GM21576 (cell line): ENCODE measurements around the gene SUN1.
"Not testable (repeated sequence)": the region's sequence is repeated elsewhere in the genome, so short reads cannot be mapped to it uniquely, and the experiment has no call there.

Experiments
- ATAC-seq: cut with Tn5 transposase; IDR thresholded peaks from one replicate; pipeline ENCODE4 v1.9.1; 2021; ENCODE audit warnings: mild to moderate bottlenecking, moderate library complexity; ENCODE audit not compliant: unreplicated experiment

The SUN1 gene

DNA sequence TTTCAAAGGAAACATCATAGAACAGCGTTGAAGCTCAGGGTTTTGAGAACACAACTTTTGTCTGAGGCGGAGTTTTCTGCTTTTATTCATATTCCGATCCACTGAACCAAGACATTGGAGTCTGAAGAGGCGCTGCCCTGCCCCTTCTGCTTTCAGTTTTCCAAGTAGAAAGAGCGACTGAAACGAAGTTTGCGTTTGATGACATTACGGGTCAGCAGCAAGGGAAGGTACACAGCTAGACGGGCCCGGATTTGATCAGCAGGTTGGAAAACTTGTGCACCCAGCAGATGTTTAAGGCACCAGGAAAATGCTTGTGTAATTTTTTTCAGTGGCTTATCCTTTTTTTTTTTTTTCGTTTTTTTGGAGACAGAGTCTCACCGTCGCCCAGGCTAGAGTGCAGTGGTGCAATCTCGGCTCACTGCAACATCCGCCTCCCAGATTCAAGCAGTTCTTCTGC is 720 bp downstream of the SUN1 start:
- no peak for ATAC-seq

DNA sequence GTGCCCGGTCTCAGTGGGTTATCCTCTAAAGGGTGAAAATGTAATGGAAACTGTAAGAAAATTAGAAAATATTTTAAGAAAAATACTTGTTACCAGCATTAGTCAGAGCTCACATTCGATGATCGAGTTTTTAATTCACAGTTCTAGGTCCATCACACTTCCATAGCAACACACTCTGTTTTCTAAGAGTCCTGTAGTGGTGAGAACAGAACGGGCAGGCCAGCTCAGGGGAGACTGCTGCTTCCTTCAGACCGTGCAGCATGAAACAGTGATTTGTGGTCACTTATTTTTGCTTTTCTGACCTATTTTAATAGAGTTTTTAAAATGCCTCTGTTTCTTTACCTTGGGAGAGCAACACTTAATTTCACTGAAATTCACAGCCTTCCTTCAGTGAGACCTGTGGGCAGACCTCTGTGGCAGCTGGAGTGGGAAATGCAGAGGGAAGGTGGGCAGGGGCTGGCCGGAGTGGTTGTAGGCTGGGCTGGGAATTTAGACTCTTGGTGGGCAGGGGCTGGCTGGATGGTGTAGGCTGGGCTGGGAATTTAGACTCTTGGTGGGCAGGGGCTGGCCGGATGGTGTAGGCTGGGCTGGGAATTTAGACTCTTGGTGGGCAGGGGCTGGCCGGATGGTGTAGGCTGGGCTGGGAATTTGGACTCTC is 1.5 kb downstream of the SUN1 start:
- ATAC-seq: no peak

DNA sequence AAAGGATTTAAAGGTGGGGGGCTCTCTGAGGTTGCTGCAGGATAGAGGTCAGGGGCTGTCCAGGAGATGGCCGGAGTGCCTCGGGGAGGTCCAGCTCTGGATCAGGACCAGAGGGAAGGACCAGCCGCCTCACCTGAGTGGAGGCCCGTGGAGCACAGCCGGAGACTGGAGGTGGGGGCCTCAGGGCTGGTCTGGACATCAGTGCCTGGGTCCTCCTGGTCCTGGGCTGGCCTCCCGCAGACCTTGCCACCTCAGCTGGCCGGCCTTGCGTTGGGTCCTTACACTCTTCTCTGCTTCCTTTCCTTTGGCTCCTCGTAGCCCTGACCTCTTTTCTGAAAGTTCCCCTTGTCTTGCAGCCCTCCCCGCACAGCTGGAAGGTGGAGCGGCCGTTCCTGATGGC is 2.0 kb downstream of the SUN1 start:
- no peak for ATAC-seq

DNA sequence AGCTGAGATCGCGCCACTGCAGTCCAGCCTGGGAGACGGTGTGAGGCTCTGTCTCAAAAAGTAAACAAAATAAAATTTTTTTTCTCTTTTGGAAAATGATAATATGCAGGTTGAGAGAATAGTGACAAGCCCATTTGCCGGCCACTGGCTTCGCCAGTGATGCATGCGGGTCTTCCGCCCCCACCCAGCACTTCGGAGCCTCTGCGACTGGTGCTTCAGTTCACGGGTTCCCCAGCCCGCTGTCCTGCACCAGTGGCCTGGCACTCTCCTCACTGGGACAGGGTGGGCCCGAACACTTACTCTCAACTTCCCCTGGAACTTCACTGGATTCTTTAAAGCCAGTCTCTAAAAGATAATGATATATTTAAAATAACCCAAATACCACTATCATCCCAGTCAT is 2.7 kb downstream of the SUN1 start:
- ATAC-seq: no peak

DNA sequence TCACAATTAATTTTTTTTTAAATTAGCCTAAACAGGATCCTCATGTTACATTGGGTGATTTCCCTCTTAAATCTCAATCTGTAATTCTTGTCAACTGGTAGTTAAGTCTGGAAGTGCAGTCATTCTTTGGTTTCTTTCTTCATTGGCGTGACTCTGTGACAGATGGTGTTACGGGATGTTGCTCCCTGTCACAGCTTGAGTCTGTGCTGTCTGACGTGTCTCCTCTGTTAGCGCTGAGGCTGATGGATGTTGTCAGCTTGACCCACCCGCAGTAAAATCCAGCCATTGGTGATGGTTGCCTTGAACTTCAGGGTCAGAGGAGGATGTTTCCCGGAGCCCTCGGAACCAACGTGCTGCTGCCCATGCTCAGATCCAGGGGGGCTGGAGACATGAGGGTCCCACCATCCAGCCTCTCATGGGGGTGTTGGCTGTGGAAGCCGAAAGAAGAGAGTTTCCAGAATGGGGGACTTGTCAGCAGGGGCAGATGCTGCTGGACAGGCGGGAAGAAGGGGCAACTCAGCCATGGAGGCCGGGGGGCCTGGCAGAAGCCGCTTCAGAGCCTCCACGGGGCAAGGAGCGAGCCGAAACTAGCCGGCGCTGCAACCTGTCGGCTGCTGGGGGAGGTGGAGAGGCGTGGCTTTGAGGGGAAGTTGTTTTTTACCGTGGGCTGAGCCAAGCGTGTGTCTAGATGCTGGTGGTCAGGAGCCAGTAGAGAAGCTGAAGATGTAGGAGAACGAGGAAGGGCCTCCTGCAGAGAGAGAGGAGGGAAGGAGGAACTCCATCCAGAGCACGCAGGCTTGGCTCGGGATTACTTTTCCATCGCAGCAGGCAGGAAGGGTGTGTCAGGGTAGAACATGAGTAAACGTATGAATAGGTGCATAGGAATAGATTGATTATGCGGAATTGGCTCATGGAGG is 3.5 kb downstream of the SUN1 start:
- no peak for ATAC-seq

DNA sequence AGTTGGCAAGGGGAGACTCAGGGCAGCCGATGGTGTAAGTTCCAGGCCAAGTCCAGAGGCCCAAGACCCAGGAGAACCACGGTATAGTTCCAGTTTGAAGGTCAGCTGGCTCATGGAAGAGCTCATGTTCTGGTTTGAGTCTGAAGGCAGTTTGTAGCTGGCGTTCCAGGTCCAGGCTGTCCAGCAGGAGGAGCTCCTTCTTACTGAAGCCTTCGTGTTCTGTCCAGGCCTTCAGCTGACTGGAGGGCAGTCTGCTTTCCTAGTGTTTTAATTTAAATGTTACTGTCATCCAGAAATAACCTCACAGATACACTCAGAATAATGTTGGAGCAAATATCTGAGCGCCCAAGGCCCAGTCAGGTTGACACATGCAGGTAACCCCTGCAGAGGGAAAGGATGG is 4.2 kb downstream of the SUN1 start:
- ATAC-seq: no peak

DNA sequence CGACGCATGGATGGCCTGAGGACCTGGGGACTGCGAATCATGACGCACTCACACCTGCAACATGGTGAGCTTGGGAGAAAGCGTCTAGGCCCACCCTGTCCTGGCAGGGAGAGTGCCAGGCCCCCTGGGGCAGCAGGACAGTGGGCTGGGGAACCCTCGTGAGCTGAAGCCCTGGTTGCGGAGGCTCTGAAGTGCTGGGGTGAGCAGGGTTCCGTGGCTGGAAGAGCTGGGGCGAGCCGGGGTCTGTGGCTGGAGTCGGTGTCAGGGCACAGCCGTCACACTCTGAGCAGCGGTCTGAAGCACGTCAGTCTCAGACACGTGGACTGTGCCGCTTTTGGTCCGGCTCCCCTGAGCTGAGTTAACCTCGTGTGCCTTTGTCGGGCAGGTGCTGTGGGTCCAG is 4.7 kb downstream of the SUN1 start:
- ATAC-seq: no peak

DNA sequence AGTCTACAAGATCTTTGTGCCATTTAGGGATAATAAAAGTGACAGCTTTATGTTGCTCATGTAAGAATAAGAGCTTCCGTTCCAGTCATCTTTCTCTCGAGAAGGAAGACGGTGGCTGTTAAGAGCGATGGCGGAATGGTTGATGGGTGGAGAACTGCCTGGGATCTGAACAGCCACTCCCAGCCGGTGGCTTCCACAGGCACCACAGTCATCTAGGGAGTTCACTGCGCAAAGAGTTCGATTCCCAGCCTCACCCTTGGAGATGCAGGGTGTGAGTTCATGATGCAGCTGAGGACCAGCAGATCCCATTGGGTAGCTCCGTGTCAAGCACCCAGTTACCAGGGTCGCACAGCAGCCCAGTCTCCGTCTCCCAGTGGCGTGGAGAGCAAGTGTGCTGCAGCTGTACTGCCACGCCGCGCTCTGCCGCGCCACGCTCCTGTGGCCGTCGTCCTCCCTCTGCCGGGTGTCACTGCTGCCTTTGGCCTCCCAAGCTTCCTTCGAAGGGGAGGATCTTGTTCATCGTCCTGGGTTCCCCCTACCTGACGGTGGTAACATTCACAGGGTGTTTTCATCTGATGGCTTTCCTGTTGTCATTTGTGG is 7.8 kb downstream of the SUN1 start:
- no peak for ATAC-seq

DNA sequence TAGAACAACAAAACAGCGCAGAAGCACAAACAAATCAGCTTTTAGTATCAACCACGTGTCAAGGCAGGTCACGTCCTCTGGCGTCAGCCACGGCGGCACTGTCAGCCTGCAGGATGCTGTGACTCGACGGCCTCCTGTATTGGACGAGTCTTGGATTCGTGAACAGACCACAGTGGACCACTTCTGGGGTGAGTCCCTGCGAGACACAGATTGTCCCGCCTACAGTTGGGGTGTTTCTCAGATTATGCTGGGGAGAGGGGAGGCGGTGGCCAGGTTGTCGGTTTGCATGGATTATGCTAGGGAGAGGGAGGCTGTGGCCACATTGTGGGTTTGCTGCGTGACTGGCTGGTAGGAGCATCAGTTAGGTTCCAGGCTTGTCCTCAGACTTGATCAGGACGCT is 9.7 kb downstream of the SUN1 start:
- ATAC-seq: no peak

DNA sequence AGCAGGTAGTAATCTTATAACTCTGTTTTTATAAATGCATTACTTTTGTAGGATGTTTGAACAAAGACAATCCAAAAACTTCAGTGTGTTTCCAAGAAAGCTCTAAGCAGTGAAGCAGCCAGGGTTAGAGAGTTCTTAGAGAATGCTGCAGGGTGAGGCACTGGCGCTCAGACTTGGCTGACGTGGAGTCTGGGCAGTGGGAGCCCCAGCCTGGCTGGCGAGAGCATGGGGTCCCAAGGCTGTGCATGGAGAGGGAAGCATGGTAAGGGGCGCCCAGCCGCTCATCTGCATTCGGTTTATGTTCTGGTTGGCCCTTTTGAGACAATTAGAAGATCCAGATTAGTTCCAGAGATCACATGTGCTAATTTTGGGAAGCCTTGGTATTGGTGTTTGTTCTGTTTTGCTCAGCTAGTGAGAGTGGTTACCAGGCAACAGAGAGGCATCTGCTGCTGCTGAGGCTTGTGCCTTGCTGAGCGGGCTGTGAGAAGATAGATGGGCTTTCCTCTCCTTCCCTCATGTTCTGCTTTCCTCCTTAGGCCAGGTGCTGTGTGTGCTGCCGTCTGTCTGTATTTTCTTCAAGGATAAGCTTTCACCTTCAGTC is 10.3 kb downstream of the SUN1 start:
- no peak for ATAC-seq

DNA sequence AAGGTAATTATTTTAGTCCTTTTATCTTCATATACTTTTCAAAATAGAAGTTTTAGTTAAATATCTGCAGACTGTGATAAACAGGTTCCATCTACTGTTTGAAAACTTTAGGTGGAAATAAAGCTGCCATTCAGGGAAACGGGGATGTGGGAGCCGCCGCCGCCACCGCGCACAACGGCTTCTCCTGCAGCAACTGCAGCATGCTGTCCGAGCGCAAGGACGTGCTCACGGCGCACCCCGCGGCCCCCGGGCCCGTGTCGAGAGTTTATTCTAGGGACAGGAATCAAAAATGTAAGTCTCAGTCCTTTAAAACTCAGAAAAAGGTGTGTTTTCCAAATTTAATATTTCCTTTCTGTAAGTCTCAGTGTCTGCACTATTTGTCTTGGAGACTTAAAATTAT is 11.0 kb downstream of the SUN1 start:
- no peak for ATAC-seq

DNA sequence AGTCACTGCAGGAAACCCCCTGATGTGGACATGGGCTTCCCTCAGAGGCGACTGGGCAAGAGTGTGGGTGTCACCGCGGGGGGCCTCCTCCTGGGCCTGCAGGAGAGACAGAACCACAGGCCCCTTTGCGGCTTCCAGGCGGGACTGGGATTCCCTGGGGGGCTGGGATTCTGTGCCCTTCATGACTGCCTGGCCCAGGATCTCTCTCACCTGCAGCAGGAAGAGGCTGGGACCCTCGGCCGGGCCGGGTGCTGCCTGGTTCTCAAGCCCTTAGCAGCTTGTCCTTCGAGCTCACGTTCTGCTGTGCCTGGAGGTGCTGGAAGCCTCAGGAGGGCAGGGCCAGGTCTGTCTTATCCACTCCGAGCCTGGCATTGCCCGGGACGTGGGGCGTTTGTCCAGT is 11.8 kb downstream of the SUN1 start:
- no peak for ATAC-seq

DNA sequence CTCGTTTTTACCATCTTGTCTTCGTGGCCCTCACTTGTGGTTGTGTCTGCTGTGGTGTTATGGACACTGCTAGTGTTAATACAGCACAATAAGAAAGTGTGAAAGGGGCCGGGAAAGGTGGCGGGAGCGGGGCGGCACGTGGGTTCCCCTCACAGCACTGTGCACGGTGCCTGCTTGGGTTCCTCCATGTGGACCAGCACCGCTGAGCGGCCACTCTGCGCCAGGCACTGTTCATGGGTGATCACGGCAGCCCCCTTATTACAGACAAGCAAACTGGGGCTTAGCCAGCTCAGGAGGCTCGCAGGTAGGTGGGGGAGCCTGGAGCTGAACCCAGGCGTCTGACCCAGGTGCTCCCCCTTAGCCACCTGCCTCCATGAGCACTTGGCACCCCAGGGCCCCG is 12.2 kb downstream of the SUN1 start:
- no peak for ATAC-seq

DNA sequence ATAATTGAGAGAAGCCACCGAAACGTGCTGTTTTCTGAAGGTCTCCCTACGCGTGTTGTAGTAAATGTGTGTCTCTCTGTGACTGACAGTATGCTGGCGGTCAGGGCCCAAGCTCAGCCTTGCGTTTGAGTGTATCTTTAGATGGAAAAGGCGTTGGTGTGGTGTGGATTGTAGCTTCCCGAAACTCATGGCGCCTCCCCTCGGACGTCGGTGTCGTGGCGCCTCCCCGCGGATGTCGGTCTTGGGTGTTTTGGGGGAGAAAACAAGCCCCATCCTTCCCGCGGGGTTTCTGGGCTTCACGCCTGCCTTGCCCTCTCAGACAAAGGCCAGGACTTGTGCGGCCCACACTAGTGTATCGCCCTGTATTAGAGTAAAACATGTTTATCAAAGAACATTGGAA is 12.8 kb downstream of the SUN1 start:
- ATAC-seq: no peak

DNA sequence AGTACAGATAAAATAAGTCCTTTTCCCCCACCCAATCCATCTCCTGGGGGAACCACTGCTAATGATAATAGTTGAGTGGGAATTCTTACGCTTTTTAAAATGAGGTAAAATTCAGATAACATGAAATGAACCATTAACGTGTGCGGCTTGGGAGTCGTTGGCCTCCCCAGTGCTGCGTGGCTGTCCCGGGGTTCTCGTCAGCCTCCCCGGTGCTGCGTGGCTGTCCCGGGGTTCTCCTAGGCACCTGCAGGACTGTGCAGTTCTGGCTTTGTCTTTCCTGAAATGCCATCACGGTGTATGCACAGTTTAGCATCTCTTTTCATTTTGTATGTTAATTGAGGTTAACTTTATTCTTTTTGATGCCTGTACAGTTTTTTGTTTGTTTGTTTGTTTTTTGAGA is 13.5 kb downstream of the SUN1 start:
- no peak for ATAC-seq

DNA sequence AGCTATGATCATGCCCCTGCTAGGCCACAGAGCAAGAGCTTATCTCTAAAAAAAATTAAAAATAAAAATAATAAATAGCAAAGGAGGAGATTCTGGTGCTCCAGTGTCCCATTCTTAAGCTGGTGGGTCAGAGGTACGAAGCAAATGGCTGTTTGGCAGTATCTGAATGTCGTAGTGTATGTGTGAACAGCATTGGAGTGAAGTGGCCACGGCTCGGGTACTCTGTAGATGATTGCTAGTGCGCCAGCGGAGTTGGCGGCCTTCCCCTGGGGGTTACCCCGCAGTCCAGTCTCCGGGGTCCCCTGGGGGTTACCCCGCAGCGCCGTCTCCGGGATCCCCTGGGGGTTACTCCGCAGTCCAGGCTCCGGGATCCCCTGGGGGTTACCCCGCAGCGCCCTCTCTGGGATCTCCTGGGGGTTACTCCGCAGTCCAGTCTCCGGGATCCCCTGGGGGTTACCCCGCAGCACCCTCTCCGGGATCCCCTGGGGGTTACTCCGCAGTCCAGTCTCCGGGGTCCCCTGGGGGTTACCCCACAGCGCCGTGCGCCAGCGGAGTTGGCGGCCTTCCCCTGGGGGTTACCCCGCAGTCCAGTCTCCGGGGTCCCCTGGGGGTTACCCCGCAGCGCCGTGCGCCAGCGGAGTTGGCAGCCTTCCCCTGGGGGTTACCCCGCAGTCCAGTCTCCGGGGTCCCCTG is 14.8 kb downstream of the SUN1 start:
- ATAC-seq: not testable (repeated sequence)

DNA sequence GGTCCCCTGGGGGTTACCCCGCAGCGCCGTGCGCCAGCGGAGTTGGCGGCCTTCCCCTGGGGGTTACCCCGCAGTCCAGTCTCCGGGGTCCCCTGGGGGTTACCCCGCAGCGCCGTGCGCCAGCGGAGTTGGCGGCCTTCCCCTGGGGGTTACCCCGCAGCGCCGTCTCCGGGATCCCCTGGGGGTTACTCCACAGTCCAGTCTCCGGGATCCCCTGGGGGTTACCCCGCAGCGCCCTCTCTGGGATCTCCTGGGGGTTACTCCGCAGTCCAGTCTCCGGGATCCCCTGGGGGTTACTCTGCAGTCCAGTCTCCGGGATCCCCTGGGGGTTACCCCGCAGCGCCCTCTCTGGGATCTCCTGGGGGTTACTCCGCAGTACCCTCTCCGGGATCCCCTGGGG is 15.5 kb downstream of the SUN1 start:
- not testable (repeated sequence) for ATAC-seq

DNA sequence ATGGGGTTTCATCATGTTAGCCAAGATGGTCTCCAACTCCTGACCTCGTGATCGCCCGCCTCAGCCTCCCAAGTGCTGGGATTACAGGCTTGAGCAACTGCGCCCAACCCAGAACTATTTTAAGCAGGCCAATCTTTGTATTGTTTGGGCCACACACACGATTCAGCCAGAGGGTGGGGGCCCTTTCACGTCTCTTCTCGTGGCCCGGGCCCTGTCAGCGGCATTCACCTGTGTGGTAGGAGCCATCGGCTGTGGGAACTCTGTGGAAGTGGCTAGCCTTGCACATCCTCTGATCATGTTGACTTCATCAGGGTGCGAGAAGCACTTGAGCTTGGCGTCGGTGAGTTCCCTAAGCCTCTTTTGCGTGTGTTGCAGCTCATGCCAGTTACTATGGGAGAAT is 16.9 kb downstream of the SUN1 start:
- ATAC-seq: no peak

DNA sequence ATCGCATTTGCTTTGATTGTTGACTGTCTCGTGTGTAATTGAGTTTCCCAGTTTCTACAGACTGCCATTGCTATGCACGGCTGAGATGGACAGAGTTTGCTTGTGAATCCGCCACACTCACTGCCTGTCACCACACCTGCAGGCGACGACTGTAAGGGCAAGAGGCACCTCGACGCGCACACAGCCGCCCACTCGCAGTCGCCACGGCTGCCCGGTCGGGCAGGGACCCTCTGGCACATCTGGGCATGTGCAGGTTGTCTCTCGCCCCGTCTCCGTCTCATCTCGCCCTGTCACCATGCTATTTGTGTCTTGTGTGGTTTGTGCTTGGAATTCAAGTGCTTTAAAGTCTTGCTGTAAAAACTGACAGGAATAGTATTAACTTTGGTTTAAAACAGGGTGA is 17.5 kb downstream of the SUN1 start:
- no peak for ATAC-seq

DNA sequence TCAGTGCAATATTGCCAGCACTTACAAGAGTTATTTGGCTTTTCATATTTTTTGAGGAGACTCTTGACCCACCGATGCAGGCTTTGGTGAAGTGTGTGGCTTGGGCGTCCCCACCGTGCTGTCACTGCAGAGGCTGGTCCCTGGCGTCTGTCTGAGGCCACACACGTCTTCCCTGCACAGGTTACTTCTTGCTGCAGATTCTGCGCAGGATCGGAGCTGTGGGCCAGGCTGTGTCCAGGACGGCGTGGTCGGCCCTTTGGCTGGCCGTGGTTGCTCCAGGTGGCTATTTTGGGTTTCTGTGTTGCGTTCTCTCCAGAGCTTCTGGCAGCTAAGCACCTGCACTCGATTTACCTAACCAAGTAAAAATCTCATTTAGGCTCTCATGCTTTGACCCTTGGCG is 18.9 kb downstream of the SUN1 start:
- no peak for ATAC-seq
